Stimulated activated CD8-positive, alpha-beta memory T cell treated with anti-CD3 and anti-CD28 coated beads, Interleukin-12 subunit alpha, Interleukin-12 subunit beta, amount 100 ng/mL, for 1 hour (primary cell): ENCODE data around the gene ZNF155.
"Not testable (repeated sequence)": the region's sequence is repeated elsewhere in the genome, so short reads cannot be mapped to it uniquely, and the experiment has no call there.

Experiments used
- DNase-seq: peaks from one replicate; pipeline ENCODE4 v3.0.0-alpha.2; 2020; ENCODE audit warnings: low read depth

Gene ZNF155

DNA sequence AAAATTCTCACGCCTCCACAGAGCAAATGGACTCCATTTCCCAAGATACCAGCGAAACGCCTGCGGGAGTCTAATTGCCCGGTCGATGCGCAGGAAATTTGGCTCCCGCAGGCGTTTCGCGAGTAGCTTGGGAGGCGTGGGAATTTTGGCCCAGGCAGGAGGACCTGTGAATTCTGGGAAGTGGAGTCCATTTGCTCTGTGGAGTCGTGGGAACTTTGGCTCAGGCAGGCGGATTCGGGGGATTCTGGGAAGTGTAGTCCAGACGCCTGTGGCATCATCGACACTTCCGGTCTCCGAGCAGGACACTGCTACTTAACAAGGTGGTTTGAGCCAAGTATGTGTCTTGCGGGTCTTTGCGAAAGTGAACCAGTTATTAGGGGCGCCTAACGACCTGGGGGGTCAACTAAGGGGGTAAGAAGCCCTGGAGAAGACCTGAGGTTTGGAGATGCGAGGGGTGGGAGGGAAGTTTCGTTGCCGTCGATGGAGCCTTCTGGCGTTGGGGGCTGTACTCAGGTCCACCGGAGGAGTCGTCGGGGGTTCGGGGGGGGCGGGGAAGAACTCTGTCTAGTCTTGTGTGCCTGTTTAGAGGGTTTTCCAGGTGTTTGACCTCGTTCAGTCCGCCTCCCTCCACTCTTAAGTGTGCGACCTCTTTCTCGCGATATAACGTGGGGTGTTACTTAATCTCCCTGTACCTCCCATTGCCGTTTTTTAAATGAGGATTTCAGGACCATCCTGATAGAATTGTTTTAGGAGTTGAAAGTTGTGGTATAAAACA, at the start of gene ZNF155:
TSS of gene ZNF155 (plus strand) at position 277 of the 775 bp plus-strand sequence. CDS start 4,356 bp downstream, outside the sequence.
- peak; percentile 47 for DNase-seq

DNA sequence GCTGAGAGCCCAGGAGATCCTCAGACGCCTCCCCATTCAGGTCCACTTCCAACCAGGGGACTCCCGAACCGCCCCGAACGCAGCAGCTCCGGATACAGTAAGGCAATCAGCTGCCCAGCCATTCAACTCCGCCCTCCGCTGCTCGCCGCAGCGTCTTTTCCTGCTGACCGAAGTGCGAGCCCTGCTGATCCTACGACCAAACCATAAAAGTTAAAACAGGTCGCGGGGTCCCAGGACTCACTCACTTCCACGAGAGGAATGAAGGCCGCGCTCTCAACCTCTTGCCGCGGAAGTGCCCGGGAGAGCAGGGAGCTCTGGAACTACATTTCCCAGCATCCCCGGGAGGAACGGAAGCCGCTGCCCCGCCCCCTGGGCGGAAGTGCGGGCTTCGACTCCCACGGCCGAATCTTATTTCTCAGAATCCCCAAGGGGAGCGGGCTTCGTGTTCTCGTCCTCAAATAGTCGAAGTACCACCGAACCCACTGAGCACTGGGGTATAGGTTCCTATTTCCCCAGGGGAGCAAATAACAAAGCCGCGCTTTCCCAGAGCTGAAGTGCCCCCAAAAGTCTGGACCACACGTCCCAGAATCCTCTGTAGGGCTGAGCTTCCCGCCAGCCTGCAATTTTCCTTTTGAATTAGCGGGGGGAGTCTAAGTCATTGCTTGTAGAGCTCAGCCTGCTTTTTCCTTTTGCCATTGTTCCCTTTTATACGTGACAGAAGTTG, 48.8 kb upstream of the ZNF155 start, which contains the start of gene ZNF45:
TSS of gene ZNF45 (minus strand) at position 298 of the 724 bp plus-strand sequence. CDS start 13,097 bp downstream, outside the sequence.
- peak; percentile 79 for DNase-seq

DNA sequence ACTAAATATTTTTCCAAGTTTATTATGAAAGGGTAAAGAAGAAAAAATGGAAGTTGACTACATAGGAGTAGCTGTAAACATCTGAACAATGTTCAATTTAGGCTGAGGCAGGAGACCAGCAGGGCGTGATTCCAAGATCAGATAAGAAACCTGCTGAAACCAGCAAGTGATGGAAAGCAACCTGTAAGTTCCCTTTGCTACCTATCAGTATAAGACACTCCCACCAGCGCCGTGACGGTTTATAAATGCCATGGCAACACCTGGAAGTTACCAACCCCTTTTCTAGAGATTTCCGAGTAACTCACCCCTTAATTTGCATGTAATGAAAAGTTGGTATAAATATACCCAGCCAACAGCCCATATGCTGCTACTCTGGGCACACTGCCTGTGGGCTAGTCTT, 47.8 kb upstream of the ZNF155 start:
- DNase-seq = no peak

DNA sequence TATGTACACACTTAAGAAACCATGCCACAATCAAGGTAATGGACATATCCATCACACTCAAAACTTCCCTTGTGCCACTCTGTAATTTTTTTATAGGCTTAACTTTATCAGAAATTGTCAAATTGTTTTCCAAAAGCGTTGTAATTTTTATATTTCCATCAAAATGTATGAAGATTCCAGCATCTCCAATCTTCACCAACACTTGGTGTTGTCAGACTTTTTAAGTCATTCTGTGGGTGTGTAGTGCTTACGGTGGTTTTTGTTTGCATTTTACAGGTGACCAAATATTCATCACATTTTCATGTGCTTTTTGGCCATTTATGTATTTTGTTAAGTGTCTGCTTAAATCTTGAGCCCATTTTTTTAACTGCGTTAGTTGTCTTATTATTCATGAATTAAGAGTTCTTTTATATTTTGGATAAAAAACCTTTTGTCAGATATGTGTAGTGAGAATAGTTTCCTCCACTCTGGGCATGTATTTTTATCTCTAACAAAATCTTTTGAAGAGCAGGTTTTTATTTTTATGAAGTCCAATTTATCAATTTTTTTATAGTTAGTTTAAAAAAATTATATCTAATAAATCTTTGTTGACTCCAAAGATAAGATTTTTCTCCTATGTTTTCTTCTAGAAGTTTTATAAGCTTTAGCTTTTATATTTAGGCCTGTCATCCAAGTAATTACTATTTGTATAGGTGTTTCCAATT, 44.3 kb upstream of the ZNF155 start:
- no peak for DNase-seq

DNA sequence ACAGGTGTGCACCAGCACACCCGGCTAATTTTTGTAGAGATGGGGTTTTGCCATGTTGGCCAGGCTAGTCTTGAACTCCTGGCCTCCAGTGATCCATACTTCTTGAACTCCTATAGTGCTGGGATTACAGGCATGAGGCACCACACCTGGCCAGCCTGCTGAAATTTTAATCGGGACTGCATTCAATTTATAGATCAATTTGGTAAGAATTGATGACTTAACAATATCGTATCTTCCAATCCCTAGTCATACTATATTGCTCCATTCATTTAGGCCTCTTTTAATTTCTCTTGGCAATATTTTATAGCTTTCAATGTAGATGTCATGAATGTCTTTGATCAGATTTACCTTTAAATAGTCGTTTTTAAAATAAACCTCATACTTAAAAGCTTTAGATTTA, 43.3 kb upstream of the ZNF155 start:
- DNase-seq = no peak

DNA sequence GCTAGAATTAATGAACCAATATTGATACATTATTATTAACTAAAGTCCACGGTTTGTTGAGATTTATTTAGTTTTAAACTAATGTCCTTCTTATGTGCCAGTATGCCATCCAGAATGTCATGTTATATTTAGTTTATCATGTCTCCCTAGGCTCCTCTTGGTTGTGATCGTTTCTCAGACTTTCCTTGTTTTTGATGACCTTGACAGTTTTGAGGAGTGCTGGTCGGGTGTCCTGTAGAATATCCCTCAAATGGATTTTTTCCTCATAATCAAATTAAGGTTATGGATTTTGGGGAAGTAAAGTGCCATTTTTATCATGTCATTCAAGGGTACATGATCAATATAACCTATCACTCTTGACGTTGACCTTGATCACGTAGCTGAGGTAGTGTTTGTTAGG, 42.8 kb upstream of the ZNF155 start:
- DNase-seq = no peak

DNA sequence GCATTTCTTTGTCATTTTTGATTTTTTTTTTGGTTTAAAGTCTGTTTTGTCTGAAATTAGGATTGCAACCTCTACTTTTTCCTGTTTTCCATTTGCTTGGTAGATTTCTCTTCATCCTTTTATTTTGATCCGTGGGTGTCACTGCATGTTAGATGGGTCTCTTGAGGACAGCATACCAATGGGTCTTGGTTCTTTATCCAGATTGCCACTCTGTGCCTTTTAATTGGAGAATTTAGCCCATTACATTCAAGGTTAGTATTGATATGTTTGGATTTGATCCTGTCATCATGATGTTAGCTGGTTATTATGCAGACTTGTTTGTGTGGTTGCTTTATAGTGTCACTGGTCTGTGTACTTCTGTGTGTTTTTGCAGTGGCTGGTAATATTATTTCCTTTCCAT, 36.6 kb upstream of the ZNF155 start:
- DNase-seq = not testable (repeated sequence)

DNA sequence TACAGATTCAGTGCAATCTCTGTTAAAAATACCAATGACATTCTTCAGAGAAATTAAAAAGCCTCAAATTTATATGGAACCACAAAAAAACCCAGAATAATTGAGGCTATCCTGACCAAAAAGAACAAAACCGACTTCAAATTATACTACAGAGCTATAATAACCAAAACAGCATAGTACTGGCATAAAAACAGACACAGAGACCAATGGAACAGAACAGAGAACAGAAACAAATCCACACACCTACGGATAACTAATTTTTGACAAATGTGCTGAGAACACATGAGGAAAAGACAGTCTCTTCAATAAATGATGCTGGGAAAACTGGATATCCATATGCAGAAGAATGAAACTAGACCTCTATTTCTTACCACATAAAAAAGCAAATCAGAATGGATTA, 34.2 kb upstream of the ZNF155 start:
- DNase-seq = not testable (repeated sequence)

DNA sequence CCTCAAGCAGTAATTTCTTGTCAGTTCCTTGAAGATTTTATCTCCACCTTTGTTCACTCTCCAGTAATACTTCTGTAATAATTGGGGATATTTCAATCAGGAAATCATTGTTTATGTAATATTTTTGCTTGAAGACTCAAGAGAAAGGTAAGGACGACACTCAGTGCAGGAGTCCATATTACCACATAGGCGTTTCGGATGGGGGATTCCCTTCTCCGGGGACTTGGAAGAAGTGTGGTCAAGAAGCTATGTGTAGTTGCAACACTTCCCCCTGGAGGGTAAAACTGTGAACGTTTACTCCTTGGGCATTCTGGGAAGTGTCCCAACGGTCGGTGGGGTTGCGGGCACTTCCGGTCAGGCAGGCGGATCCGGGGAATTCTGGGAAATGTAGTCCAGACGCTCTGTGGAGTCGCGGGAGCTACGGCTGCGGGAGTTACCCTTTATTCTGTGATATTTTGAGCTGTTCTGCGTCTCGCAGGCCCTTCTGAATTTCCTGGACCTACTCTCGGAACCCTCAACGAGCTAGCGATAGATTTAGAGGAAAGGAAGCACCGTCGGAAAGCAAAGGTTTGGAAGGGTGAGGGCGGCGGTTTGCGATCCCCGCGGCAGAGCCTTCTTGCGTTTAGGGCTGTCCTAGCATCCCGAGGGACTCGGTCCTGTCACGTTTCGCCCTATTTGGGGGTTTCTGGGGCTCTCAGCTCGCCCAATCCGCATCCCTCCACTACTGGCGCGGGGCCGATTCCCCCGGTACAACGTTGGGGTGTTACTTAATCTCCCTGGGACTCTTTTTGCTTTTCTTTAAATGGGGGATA, 32.9 kb upstream of the ZNF155 start, which contains the start of gene ZNF221:
TSS of gene ZNF221 (plus strand) at position 395 of the 812 bp plus-strand sequence. CDS start 11,499 bp downstream, outside the sequence.
- DNase-seq = peak; percentile 36

DNA sequence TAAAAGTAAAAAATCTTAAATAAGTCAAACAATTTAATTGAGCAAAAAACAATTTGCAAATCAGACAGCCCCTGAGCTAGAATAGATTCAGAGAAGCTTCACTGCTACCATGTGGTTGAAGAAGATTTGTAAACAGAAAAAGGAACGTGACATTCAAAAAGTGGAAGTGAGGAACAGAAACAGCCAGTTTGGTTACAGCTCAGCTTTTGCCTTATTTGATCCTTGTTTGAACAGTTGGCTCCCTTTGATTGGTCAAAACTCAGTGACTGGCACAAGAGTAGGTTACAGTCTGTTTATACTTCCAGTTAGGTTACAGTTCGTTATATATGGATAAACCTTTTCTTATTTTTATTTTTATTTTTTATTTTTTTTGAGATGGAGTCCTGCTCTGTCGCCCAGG, 27.2 kb upstream of the ZNF155 start:
- DNase-seq = no peak

DNA sequence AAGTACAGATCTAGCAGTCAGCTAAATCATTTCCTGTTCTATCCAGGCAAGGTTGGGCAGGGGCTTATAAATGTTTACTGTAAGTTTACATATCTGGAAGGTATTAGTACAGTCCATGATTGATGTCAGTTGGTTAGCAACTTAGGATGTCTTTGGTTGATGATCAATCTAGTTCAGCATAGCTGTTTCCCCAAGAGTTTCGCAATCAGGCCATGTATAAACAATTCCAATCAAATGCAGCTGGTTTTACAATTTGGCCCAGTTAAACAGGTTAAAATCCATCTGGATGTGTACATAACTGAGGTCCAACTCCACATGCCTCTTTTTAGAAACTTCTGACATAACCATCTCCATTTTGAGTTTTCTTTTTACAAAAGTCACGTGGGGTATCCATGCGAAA, 26.1 kb upstream of the ZNF155 start:
- no peak for DNase-seq

DNA sequence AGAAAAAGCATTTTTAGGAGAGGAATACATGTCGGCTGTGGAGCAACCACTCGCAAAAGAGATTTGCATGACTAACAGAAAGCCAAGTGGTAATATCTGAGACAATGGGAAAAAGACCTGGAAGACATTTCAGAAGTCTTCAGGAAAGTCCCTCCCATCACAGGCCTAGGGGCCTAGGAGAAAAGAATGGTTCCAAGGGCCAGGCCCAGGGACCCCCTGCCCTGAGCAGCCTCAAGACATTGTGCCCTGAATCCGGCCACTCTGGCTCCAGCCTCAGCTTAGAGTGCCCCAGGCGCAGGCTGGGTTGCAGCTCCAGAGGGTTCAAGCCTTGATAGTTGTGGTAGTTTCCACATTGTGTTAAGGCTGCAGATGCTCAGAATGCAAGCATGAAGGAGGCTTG, 23.6 kb upstream of the ZNF155 start:
- no peak for DNase-seq

DNA sequence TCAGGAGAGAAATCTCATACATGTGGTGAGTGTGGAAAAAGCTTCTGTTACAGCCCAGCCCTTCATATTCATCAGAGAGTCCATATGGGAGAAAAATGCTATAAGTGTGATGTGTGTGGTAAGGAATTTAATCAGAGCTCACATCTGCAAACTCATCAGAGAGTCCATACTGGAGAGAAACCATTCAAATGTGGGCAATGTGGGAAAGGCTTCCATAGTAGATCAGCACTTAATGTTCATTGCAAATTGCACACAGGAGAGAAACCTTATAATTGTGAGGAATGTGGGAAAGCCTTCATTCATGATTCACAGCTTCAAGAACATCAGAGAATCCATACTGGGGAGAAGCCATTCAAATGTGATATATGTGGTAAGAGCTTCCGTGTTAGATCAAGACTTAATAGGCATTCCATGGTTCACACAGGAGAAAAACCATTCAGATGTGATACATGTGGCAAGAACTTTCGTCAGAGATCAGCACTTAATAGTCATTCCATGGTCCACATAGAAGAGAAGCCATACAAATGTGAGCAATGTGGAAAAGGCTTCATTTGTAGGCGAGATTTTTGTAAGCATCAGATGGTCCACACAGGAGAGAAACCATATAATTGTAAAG, 17.8 kb upstream of the ZNF155 start:
- no peak for DNase-seq

DNA sequence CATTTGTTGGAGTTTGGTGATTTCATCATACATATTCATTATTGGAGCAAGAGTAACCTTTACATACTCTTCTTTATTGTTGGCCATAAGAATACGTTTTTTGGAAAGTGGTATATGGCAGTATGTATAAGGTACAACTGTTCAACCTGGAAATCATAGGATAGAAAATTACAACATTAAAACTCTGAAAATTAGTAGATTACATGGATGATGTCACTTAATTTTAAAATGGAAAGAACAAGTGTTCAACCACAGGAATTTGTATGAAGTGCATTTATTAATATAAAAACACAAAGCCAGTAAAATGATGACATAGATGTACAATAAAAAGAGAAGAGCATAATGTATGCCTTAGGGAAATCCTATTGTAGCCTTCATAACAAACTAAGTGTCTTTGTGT, 7.3 kb upstream of the ZNF155 start:
- DNase-seq = no peak

DNA sequence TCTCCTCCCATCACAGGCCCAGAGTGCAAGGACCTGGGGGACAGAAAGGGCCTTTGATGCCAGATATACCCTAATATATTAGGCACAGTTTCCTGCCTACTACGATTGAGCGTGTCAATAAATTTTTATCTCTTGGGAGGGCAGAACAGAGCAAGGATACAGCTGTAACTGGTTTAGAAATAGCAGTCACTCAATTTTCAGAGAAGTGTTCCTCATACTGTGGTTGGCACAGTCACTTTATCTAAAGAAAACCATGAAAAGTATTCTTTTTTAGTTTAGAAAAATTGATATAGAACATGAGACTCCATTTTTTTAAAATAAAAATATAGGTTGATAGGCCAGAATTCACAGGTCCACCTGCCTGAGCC, 460 bp upstream of the ZNF155 start:
- no peak for DNase-seq

DNA sequence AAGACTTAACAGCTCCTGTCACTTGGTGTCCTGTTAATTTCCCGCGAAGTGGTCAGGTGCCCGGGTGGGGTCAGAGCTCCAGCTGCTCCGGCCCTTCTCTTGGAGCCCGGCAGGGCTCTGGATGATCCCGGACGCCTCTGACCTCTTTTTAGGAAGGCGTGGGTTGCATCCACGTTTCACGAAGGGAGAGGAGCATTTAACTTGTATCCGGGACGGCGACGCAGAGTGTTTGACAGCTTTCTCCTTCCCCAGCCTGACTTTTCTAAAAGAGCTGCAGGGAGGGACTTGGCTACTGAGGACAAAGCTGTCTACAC, 656 bp downstream of the ZNF155 start:
- no peak for DNase-seq

DNA sequence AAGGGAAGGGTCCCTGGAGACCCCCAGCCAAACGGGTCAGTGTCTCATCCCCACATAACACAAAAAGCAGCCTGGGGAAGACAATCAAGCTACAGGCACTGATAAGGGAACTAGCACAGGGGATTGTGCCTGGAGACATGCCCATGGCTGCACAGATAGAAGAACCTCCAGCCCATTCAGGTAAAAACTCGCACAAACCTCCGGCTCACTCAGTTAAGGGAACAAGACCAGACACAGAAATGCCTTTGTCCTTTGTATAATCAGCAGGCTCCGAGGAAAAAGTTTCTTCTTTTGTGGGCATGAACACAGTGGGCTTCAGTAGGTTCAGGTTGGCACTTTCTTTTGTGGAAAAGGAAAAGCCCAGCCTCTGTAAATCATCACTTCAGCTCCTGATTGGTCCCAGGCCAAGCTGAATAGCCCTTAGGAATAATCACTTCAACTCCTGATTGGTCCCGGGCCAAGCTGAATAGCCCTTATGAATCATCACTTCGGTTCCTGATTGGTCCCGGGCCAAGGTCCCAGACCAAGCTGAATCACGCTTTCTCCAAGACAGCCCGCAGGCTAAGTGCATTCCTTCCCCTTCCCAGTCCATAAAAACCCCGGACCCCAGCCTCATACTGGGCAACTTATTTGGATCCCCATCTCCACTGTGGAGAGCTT, 13.8 kb downstream of the ZNF155 start:
- no peak for DNase-seq

DNA sequence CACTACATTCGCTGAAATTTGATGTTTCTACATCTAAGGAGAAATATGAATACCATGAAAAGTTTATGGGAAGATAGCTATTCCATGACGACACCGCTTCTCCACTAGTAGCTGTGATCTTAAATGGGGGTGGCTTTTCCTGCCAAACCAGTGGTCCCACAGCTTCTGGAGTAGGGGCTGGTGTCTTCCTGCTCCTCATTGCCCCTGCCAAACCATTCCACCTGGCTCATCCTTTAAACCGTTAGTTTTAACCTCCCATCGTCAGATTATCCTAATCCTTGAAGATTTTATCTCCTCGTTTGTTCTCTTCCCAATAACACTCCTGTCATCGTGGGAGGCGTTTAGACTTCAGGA, 18.2 kb downstream of the ZNF155 start:
- DNase-seq = no peak

DNA sequence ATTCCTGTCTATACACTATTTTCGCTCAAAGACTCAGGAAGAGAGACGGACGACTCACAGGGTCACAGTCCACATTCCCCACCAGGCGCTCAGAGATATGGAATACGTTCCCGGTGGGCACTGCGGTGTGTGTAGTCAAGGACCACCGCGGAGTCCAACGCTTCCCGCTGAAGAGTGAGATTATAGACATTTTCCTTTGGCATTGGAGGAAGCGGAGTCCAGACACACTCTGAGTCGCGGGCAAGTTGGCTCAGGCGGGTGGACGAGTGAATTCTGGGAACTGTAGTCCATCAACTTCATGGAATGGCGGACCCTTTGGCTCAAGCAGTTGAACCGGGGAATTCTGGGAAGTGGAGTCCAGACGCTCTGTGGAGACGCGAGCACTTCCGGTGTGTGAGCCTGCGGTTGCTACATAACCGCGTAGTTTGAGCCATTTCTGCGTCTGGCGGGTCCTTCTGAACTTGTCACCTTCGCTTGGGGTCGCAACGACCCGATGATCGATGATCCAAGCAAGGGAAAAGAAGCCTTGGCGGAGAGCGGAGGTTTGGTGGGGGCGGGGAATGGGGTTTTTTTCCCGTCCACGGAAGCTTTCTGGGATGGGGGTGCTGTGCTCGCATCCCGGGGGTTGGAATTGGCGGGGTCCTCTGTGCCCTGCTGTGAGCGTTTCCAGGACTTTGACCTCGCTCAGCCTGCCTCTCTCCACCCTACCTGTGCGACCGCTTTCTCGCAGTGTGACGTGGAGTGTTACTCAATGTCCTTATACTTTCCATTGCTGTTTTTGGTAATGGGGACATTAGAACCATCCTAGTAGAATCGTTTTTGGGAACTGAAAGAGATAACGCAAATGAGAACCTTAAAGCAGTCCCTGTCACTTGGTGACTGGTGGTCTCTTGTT, 18.8 kb downstream of the ZNF155 start, which contains the start of gene ZNF230:
TSS of gene ZNF230 (plus strand) at position 392 of the 895 bp plus-strand sequence. CDS start 4,122 bp downstream, outside the sequence.
- peak; percentile 67 for DNase-seq

DNA sequence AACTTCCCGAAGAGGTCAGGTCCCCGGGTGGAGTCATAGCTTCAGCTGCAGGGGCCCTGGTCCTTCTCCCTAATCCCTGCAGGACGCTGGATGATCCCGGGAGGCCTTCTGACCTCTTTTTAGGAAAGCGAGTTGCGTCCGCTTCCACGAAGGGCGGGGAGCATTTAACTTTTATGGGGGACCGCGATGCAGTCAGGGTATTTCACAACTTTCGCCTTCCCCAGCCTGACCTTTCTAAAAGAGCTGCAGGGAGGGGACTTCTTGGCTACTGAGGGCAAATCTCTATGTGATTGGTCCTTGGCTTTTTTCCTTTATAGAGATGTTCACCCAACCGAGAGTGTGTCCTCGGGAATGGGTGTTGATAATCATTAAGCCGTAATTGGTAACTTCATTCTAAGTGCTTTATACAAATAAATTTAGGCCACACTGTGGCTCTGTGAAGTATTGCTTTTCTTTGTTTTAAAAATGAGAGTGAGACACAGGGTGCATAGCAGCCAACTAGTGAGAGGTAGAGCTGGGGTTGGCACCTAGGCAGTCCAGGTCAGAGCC, 19.5 kb downstream of the ZNF155 start:
- no peak for DNase-seq
